HL-60/S4 treated with phorbol 12-myristate 13-acetate at 8.2 ng/mL for 4 days and 3 days (cell line): Measurements from ENCODE around the gene PCDHGA7.
"Not testable (repeated sequence)": the region's sequence is repeated elsewhere in the genome, so short reads cannot be mapped to it uniquely, and the experiment has no call there.

Source experiments
- in situ Hi-C: fragments of 300-500 bp; cut with MboI; formaldehyde crosslinking; loops from 2 replicates; pipeline ENCODE4 v1.15.0; 2022; ENCODE audit warnings: low sequenced_read_pairs

PCDHGA7 gene

GRCh38 chr5:141366016-141366896, 16.3 kb upstream of the PCDHGA7 start:
- in situ Hi-C loops: no loop called here

GRCh38 chr5:141369994-141370848, 12.3 kb upstream of the PCDHGA7 start, which contains the start of gene PCDHGB3:
PCDHGB3 (plus strand) TSS chr5:141370242; CDS start chr5:141370395, 153 bp downstream.
- in situ Hi-C loops: no loop called here

DNA sequence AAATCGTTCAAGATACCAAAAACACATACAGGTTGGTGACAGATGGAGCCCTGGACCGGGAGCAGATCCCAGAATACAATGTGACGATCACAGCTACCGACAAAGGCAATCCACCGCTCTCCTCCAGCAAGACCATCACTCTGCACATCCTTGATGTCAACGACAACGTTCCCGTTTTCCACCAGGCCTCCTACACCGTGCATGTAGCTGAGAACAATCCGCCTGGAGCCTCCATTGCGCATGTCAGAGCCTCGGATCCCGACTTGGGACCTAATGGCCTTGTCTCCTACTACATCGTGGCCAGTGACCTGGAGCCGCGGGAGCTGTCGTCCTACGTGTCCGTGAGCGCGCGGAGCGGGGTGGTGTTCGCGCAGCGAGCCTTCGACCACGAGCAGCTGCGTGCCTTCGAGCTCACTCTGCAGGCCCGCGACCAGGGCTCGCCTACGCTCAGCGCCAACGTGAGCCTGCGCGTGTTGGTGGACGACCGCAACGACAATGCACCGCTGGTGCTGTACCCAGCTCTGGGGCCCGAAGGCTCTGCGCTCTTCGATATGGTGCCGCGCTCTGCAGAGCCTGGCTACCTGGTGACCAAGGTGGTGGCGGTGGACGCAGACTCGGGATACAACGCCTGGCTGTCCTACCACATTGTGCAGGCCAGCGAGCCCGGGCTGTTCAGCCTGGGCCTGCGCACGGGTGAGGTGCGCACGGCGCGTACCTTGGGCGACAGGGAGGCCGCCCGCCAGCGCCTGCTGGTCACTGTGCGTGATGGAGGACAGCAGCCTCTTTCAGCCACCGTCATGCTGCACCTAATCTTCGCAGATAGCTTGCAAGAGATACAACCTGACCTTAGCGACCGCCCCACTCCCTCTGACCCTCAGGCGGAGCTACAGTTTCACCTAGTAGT, 10.7 kb upstream of the PCDHGA7 start:
- in situ Hi-C loops: no loop called here

DNA sequence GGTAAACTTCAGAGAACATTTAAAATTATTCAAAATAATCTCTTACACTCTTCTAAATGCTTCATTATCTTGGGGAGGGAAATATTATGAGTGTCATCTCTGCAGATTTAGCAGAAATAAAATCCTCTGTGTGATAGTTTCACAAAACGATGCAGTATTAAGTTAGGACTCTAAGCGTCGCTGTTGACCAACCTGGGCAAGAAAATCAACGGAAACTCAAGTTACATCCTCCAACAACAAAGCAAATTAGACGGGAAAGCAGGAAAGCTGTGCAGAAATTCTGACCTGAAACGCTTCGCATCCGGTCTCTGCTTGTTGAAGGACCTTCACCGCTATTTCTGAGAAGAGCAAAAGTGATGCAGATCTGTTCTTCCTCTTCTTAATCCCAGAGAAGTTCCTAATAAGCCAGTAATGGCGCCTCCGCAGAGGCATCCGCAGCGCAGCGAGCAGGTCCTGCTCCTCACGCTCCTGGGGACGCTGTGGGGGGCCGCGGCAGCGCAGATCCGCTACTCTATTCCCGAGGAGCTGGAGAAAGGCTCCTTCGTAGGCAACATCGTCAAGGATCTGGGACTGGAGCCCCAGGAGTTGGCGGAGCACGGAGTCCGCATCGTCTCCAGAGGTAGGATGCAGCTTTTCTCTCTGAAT, 8.7 kb upstream of the PCDHGA7 start, which contains the start of gene PCDHGA6:
PCDHGA6 (plus strand) TSS at position 219 of the 645 bp plus-strand sequence; CDS start at position 412, 193 bp downstream.
- in situ Hi-C loops: no loop called here

DNA sequence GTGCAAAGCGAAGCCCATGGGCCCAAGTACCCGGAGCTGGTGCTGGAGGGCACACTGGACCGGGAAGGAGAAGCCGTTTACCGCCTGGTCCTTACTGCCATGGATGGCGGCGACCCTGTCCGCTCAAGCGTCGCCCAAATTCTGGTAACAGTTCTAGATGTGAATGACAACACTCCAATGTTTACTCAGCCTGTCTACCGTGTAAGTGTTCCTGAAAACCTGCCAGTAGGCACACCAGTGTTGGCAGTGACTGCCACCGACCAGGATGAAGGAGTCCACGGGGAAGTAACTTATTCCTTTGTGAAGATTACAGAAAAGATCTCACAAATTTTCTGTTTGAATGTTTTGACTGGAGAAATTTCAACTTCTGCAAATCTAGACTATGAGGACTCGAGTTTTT, 7.9 kb upstream of the PCDHGA7 start:
- in situ Hi-C loops: no loop called here

DNA sequence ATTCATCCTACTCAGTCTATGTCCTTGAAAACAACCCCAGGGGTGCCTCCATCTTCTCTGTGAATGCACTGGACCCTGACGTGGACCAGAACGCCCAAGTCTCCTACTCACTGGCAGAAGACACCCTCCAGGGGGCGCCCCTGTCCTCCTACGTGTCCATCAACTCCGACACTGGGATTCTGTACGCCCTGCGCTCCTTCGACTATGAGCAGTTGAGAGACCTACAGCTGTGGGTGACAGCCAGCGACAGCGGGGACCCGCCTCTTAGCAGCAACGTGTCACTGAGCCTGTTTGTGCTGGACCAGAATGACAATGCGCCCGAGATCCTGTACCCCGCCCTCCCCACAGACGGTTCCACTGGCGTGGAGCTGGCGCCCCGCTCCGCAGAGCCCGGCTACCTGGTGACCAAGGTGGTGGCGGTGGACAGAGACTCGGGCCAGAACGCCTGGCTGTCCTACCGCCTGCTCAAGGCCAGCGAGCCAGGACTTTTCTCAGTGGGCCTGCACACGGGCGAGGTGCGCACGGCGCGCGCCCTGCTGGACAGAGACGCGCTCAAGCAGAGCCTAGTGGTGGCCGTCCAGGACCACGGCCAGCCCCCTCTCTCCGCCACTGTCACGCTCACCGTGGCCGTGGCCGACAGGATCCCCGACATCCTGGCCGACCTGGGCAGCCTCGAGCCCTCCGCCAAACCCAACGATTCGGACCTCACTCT, 6.9 kb upstream of the PCDHGA7 start:
- in situ Hi-C loops: not testable (repeated sequence)

- in situ Hi-C loops: no loop called here
Observed at GRCh38 chr5:141383345-141383744, 803 bp downstream of the PCDHGA7 start.

- in situ Hi-C loops: no loop called here
Observed at GRCh38 chr5:141384471-141385267, 2.1 kb downstream of the PCDHGA7 start.

- in situ Hi-C loops: not testable (repeated sequence)
Observed at GRCh38 chr5:141387557-141388311, 5.2 kb downstream of the PCDHGA7 start, which contains the start of gene PCDHGB4. PCDHGB4 (plus strand) TSS chr5:141387698; CDS start chr5:141387885, 187 bp downstream.

DNA sequence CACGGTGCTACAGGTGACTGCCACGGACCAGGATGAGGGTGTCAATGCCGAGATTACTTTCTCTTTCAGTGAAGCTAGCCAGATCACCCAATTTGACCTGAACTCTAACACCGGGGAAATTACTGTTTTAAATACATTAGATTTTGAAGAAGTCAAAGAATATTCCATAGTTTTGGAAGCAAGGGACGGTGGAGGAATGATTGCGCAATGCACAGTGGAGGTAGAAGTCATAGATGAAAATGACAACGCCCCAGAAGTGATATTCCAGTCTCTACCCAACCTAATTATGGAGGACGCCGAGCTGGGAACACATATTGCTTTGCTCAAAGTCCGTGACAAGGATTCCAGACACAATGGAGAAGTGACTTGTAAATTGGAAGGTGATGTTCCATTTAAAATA, 6.1 kb downstream of the PCDHGA7 start:
- in situ Hi-C loops: no loop called here

DNA sequence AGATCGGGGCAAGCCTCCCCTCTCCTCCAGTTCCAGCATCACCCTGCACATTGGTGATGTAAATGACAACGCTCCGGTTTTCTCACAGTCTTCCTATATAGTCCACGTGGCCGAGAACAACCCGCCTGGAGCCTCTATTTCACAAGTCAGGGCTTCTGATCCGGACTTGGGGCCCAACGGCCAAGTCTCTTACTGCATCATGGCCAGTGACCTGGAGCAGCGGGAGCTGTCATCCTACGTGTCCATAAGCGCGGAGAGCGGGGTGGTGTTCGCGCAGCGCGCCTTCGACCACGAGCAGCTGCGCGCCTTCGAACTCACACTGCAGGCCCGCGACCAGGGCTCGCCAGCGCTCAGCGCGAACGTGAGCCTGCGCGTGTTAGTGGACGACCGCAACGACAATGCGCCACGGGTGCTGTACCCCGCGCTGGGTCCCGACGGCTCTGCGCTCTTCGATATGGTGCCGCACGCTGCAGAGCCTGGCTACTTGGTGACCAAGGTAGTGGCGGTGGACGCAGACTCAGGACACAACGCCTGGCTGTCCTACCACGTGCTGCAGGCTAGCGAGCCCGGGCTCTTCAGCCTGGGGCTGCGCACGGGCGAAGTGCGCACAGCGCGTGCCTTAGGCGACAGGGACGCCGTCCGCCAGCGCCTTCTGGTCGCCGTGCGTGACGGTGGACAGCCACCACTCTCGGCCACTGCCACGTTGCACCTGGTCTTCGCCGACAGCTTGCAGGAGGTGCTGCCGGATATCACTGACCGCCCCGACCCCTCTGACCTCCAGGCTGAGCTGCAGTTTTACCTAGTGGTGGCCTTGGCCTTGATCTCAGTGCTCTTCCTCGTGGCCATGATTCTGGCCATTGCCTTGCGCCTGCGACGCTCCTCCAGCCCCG, 6.9 kb downstream of the PCDHGA7 start:
- in situ Hi-C loops: no loop called here

DNA sequence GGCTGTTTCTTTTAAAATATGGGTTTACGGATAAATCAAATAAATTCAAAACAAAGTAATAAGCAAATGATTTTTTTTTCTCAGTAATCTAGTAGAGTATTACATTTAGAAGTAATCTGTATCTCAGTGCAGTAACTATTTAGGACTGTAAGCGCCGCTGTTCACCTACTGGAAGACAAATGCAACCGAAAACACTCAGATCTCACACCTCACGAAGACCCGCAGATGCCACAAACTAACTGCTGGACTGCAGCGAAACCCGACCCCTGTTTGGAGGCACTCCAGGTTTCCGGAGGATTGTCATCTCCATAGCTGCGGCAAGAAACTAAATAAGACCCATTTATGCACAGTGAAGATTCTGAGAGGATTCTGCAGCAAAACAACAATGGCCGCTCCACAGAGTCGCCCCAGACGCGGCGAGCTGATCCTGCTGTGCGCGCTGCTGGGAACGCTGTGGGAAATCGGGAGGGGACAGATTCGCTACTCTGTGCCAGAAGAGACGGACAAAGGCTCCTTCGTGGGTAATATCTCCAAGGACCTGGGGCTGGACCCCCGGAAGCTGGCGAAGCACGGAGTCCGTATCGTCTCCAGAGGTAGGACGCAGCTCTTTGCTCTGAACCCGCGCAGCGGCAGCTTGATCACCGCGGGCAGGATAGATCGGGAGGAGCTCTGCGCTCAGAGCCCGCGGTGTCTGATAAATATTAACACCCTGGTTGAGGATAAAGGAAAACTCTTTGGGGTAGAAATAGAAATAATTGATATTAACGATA, 10.1 kb downstream of the PCDHGA7 start, which contains the start of gene PCDHGA8:
PCDHGA8 (plus strand) TSS at position 205 of the 770 bp plus-strand sequence; CDS start at position 386, 181 bp downstream.
- in situ Hi-C loops: no loop called here

- in situ Hi-C loops: no loop called here
Observed at GRCh38 chr5:141393267-141393666, 10.7 kb downstream of the PCDHGA7 start.

DNA sequence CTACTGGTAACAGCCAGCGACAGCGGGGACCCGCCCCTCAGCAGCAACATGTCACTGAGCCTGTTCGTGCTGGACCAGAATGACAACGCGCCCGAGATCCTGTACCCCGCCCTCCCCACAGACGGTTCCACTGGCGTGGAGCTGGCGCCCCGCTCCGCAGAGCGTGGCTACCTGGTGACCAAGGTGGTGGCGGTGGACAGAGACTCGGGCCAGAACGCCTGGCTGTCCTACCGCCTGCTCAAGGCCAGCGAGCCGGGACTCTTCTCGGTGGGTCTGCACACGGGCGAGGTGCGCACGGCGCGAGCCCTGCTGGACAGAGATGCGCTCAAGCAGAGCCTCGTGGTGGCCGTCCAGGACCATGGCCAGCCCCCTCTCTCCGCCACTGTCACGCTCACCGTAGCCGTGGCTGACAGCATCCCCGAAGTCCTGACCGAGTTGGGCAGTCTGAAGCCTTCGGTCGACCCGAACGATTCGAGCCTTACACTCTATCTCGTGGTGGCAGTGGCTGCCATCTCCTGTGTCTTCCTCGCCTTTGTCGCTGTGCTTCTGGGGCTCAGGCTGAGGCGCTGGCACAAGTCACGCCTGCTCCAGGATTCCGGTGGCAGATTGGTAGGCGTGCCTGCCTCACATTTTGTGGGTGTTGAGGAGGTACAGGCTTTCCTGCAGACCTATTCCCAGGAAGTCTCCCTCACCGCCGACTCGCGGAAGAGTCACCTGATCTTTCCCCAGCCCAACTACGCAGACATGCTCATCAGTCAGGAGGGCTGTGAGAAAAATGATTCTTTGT, 12.1 kb downstream of the PCDHGA7 start:
- in situ Hi-C loops: not testable (repeated sequence)
